Activated T-cell treated with anti-CD3 and anti-CD28 coated beads, Interleukin-2, amount 50 U/mL, for 24 hours (primary cell): Measurements from ENCODE around the gene ATM.
A peak's percentile ranks its signal among the peaks of the same experiment; 100 is the strongest.

Source experiments
- DNase-seq: peaks from one replicate; pipeline ENCODE4 v3.0.0-alpha.2; 2020
- H3K27ac Mint-ChIP-seq: 2 replicates; pipeline ENCODE4 v1.8.0; 2020; ENCODE audit warnings: mild to moderate bottlenecking, mixed read lengths
- H3K27me3 Mint-ChIP-seq: 2 replicates; pipeline ENCODE4 v1.8.0; 2020; ENCODE audit warnings: mixed read lengths
- H3K36me3 Mint-ChIP-seq: 2 replicates; pipeline ENCODE4 v1.8.0; 2020; ENCODE audit warnings: low read depth, mixed read lengths
- H3K4me1 Mint-ChIP-seq: 2 replicates; pipeline ENCODE4 v1.8.0; 2020; ENCODE audit warnings: low read depth, mixed read lengths
- H3K4me3 Mint-ChIP-seq: 2 replicates; pipeline ENCODE4 v1.8.0; 2020; ENCODE audit warnings: mild to moderate bottlenecking, moderate library complexity, mixed read lengths
- H3K9me3 Mint-ChIP-seq: 2 replicates; pipeline ENCODE4 v1.8.0; 2020; ENCODE audit warnings: mixed read lengths

Gene ATM

GRCh38 chr11:108207683-108208060 is 15.2 kb upstream of the ATM start:
- H3K27ac Mint-ChIP-seq, result no peak overlapping the region
- no peak overlapping the region for H3K4me3 Mint-ChIP-seq
- no peaks in the 10 kb centered on the region for H3K27me3 Mint-ChIP-seq
- H3K9me3 Mint-ChIP-seq, result peaks cover 17% of the 10 kb centered on the region
- H3K36me3 Mint-ChIP-seq, result peaks cover 98% of the 10 kb centered on the region
- peaks cover 73% of the 10 kb centered on the region for H3K4me1 Mint-ChIP-seq
- DNase-seq, result no peak

DNA sequence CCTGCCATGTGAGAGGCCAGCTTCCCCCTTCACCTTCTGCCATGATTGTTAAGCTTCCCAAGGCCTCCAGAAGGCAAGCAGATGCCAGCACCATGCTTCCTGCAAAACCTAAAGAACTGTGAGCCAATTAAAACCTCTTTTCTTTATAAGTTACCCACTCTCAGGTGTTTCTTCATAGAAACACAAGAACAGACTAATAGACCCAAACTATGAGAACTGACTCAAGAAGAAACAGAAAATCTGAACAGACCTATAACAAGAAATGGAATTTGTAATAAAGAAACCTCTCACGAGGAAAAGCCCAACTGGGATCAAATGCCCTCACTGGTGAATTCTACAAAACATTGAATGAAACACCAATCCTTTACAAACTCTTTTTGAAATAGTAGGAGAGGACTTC is 12.4 kb upstream of the ATM start:
- Mint-ChIP-seq H3K4me3 (no peak overlapping the region), H3K27me3 (no peaks in the 10 kb centered on the region), H3K9me3 (peaks cover 8% of the 10 kb centered on the region), H3K4me1 (peaks cover 67% of the 10 kb centered on the region), H3K36me3 (peaks cover 94% of the 10 kb centered on the region), H3K27ac (peak overlapping the region; percentile 87)
- DNase-seq, result no peak

GRCh38 chr11:108213784-108214183 is 9.1 kb upstream of the ATM start:
- H3K27me3 Mint-ChIP-seq, result no peaks in the 10 kb centered on the region
- no peaks in the 10 kb centered on the region for H3K9me3 Mint-ChIP-seq
- DNase-seq, result no peak
- peak overlapping the region; percentile 28 for H3K27ac Mint-ChIP-seq
- H3K4me3 Mint-ChIP-seq, result no peak overlapping the region
- peaks cover 88% of the 10 kb centered on the region for H3K36me3 Mint-ChIP-seq
- H3K4me1 Mint-ChIP-seq, result peaks cover 79% of the 10 kb centered on the region

- Mint-ChIP-seq H3K27ac (peak overlapping the region; percentile 75), H3K27me3 (no peaks in the 10 kb centered on the region), H3K9me3 (no peaks in the 10 kb centered on the region), H3K4me3 (peak overlapping the region; percentile 25), H3K36me3 (peaks cover 87% of the 10 kb centered on the region), H3K4me1 (peaks cover 74% of the 10 kb centered on the region)
- DNase-seq, result no peak
Measured at GRCh38 chr11:108216988-108217387, 5.9 kb upstream of the ATM start.

DNA sequence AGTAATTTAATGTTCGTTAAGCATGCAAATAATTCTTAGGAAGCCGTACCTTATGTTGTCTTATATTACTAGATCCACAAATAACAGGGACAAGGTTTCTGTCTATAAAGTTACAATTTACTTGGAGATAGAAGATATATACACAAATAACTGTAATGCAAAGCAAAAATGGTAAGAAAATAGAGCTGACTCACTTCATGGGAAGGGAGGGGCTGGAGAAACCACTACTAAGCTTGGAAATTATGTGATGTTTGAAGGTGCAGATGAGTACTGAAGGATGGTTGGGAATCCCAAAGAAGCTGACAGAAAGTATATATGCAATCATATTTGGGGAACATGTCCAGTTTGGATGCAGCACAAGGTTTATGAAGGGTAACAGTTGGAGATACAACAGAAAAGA is 4.4 kb upstream of the ATM start:
- Mint-ChIP-seq H3K4me1 (peaks cover 66% of the 10 kb centered on the region), H3K36me3 (peaks cover 78% of the 10 kb centered on the region), H3K27ac (no peak overlapping the region)

GRCh38 chr11:108218912-108219783 is 3.7 kb upstream of the ATM start:
- Mint-ChIP-seq H3K4me3 (peak overlapping the region; percentile 17), H3K27ac (no peak overlapping the region), H3K4me1 (peaks cover 59% of the 10 kb centered on the region), H3K27me3 (no peaks in the 10 kb centered on the region), H3K36me3 (peaks cover 71% of the 10 kb centered on the region), H3K9me3 (no peaks in the 10 kb centered on the region)
- no peak for DNase-seq

More for the DNA sequence above, 4.4 kb upstream of the ATM start:
- H3K27me3 Mint-ChIP-seq, result no peaks in the 10 kb centered on the region
- no peaks in the 10 kb centered on the region for H3K9me3 Mint-ChIP-seq
- H3K4me3 Mint-ChIP-seq, result peak overlapping the region; percentile 17
- no peak for DNase-seq

DNA sequence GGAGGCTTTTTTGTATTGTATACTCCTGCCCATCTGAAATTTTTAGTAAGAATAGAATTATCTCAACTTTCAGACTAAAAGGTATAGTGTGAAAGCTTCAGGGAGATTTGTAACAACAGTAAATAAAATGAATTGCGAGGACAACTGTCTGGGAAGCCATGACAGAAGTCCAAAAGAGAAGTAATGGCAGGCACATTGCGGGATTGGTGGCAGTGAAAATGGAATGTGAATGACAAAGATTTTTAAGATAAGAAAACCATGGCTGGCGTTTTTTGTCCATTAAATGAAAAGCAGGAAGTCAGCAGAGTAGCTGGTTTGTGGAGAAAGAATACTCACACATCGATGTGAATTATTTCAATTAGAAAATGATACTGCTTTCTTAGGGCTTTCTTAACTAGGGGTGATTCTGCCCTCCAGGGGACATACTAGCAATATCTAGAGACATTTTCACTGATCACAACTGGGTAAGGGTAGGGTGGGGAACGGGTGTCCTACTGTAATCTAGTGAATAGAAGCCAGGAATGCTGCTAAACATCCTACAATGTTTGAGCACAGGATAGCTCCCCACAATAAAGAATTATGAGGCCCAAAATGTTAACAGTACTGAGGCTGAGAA is 2.0 kb upstream of the ATM start:
- H3K27me3 Mint-ChIP-seq, result no peaks in the 10 kb centered on the region
- no peak overlapping the region for H3K4me3 Mint-ChIP-seq
- H3K9me3 Mint-ChIP-seq, result no peaks in the 10 kb centered on the region
- H3K36me3 Mint-ChIP-seq, result peaks cover 61% of the 10 kb centered on the region
- no peak overlapping the region for H3K27ac Mint-ChIP-seq
- DNase-seq, result no peak
- H3K4me1 Mint-ChIP-seq, result peaks cover 60% of the 10 kb centered on the region

DNA sequence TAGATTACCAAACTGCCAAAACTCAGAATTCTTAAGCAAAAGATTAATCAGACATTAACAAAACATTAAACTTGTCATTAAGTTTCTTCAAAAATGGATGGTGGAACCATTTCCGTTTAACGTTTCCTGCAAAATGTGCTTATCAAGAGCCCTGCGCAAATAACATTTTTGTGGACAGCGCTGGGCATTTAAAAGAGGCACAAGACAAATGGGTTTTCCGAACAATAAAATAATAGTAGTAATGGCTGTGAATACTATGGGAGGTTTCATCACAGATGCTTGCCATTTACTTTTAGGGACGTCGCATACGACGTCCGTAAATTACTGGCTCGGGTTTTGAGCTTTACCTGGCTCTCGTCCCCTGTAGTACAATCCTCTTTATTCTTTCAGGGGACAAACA is 1.5 kb upstream of the ATM start:
- H3K27me3 Mint-ChIP-seq, result no peaks in the 10 kb centered on the region
- H3K4me1 Mint-ChIP-seq, result peaks cover 59% of the 10 kb centered on the region
- no peaks in the 10 kb centered on the region for H3K9me3 Mint-ChIP-seq
- H3K4me3 Mint-ChIP-seq, result no peak overlapping the region
- H3K36me3 Mint-ChIP-seq, result peaks cover 56% of the 10 kb centered on the region
- H3K27ac Mint-ChIP-seq, result no peak overlapping the region
- DNase-seq, result no peak

- H3K27ac Mint-ChIP-seq, result no peak overlapping the region
- no peaks in the 10 kb centered on the region for H3K27me3 Mint-ChIP-seq
- H3K36me3 Mint-ChIP-seq, result peaks cover 53% of the 10 kb centered on the region
- H3K9me3 Mint-ChIP-seq, result no peaks in the 10 kb centered on the region
- no peak for DNase-seq
- H3K4me1 Mint-ChIP-seq, result peaks cover 58% of the 10 kb centered on the region
- no peak overlapping the region for H3K4me3 Mint-ChIP-seq
Measured at GRCh38 chr11:108221911-108222573, 825 bp upstream of the ATM start.

DNA sequence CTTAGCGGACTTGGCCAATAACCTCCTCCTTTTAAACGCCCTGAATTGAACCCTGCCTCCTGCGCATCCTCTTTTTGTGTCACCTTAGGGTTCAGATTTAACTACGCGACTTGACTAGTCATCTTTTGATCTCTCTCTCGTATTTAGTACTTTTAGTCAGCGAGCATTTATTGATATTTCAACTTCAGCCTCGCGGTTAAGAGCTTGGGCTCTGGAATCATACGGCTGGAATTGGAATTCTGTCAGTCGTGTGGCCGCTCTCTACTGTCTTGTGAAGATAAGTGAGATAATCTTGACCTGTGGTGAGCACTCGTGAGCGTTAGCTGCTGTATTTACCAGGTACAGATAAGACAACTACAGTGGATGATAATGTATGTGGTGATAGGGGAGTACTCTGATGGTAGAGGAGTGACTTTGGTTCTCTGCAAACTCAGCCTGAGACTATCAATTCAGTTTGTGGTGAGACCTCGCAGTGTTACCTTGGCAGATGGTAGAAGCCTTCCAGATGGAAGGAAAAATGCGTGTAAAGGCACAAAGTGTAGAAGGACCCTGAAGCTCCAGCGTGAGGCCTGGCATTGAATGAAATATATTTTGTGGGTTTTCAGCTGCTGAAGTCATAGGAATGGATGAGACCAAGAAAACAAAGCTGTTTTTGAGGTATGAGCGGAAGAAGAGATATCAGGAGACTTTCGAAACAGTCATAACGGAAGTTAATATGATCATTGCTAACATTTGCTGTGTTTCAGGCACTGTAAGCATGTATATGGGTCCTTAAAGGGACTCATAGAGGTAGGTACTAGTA is 682 bp downstream of the ATM start:
- H3K4me3 Mint-ChIP-seq, result no peak overlapping the region
- peaks cover 51% of the 10 kb centered on the region for H3K36me3 Mint-ChIP-seq
- H3K4me1 Mint-ChIP-seq, result peaks cover 57% of the 10 kb centered on the region
- DNase-seq, result peak; percentile 63
- no peaks in the 10 kb centered on the region for H3K9me3 Mint-ChIP-seq
- H3K27me3 Mint-ChIP-seq, result no peaks in the 10 kb centered on the region
- H3K27ac Mint-ChIP-seq, result no peak overlapping the region

DNA sequence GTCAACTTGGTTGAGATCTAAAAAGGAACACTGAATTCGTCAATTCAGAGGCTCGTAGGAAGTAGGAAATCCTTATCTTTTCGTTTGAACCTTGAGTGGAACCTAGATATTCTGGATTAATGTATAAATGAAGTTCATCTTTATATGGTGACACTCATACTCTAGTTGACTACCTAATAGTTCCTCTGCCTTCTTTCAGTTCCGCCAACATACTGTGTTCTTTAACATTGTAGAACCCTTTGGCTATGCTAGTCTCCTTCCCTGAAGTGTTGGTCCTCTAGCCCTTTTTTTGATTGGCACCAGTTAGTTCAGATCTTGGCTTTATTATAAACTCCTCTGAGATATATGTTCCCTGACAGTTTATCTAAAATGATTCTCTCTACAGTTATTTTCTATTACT is 1.5 kb downstream of the ATM start:
- H3K4me1 Mint-ChIP-seq, result peaks cover 57% of the 10 kb centered on the region

DNA sequence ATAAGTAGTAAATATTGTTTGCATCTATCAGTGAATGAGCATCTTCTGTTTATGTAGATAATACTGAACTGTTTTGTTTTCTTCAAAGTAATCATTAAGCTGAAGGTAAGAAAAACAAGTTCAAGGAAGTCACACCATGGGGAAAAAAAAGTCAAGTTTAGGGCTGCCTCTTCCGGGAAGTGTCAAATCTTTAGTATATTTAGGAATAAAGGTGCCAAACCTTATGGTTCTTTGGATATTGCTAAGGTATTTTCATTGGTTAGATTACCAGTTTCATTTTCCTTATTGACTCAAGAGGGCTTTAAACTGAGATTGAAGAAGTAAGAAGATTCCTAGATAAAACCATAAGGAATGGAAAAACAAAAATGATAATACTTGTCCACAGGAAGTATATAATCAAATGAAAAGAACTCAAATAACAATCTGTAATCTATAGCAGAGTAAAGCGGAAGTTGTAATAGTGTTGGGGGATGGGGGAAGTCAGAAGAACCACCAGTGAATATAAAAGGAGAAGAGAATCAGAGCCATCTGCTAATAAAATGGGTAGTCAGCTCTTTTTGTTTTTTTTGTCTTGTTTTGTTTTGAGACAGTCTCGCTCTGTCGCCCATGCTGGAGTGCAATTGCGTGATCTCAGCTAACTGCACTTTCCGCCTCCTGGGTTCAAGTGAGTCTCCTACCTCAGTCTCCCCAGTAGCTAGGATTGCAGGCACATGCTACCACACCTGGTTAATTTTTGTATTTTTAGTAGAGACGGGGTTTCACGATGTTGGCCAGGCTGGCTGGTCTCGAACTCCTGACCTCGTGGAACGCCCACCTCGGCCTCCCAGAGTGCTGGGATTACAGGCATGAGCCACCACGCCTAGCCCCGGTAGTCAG is 2.3 kb downstream of the ATM start:
- Mint-ChIP-seq H3K4me1 (peaks cover 57% of the 10 kb centered on the region), H3K36me3 (peaks cover 52% of the 10 kb centered on the region), H3K27me3 (no peaks in the 10 kb centered on the region), H3K9me3 (no peaks in the 10 kb centered on the region), H3K4me3 (no peak overlapping the region), H3K27ac (no peak overlapping the region)
- peak; percentile 60 for DNase-seq

More for the DNA sequence above, 1.5 kb downstream of the ATM start:
- Mint-ChIP-seq H3K36me3 (peaks cover 50% of the 10 kb centered on the region), H3K27ac (no peak overlapping the region), H3K27me3 (no peaks in the 10 kb centered on the region), H3K9me3 (no peaks in the 10 kb centered on the region), H3K4me3 (no peak overlapping the region)
- no peak for DNase-seq

DNA sequence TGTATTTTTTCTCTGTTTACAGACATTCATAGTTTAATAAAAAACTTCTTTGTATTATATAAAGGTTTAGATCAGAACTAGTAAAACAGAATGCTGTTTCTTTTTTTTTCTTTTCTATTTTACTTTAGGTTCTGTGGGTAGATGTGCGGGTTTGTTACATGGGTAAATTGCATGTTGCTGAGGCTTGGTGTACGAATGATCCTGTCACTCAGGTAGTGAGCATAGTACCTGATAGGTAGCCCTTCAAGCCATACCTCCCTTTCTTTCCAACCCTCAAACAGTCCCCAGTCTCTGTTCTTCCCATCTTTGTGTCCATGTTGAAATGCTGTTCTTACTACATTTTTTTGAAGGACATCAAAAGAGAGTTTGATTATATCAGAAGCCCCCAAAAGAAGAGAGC is 3.2 kb downstream of the ATM start:
- peak overlapping the region; percentile 96 for H3K27ac Mint-ChIP-seq
- DNase-seq, result no peak
- peaks cover 52% of the 10 kb centered on the region for H3K36me3 Mint-ChIP-seq
- H3K4me1 Mint-ChIP-seq, result peaks cover 59% of the 10 kb centered on the region
- H3K27me3 Mint-ChIP-seq, result no peaks in the 10 kb centered on the region
- no peak overlapping the region for H3K4me3 Mint-ChIP-seq
- no peaks in the 10 kb centered on the region for H3K9me3 Mint-ChIP-seq
